GM18511 (cell line): ENCODE measurements around the gene PLCL2.

Source experiments
- ATAC-seq: cut with Tn5 transposase; IDR thresholded peaks from one replicate; pipeline ENCODE4 v1.9.1; 2021; ENCODE audit warnings: mild to moderate bottlenecking, moderate library complexity; ENCODE audit not compliant: unreplicated experiment

PLCL2 gene

GRCh38 chr3:17138246-17139039 is 253.7 kb downstream of the PLCL2 start:
- no peak for ATAC-seq
